Aorta (tissue), 5 donors: Measurements from ENCODE around the gene MEF2A. TPM values are rescaled to one million over a fixed set of nuclear protein-coding genes. Genes with fewer than 3 reads are reported as not detected.

ENCODE experiments used
- ATAC-seq: fragments of 200-7000 bp; cut with Tn5 transposase; one replicate; pipeline ENCODE4 v1.9.1; 2022; ENCODE audit warnings: moderate library complexity; ENCODE audit not compliant: low FRiP score
- DNase-seq, 2 donors: peaks; one replicate each; pipeline ENCODE4 v3.0.0-alpha.2; 2020
- H3K27ac ChIP-seq, 2 donors: one replicate each; pipeline ENCODE4 v1.5.1; 2013; ENCODE audit warnings: low read length in 2 of 2, mild to moderate bottlenecking in 2 of 2, moderate library complexity in 2 of 2, control low read depth in 1 of 2, inconsistent platforms in 1 of 2, low read depth in 1 of 2
- H3K27me3 ChIP-seq, 2 donors: one replicate each; pipeline ENCODE4 v1.6.1; 2013; ENCODE audit warnings: control low read depth in 1 of 2, low read length in 1 of 2, mild to moderate bottlenecking in 1 of 2, moderate library complexity in 1 of 2; ENCODE audit not compliant: insufficient read depth in 2 of 2, control insufficient read depth in 1 of 2
- H3K36me3 ChIP-seq, 2 donors: one replicate each; pipeline ENCODE4 v1.6.1; 2013; ENCODE audit warnings: control low read depth in 1 of 2, low read length in 1 of 2, mild to moderate bottlenecking in 1 of 2; ENCODE audit not compliant: insufficient read depth in 2 of 2, control insufficient read depth in 1 of 2
- H3K4me1 ChIP-seq, 2 donors: one replicate each; pipeline ENCODE4 v1.6.1; 2013; ENCODE audit warnings: low read length in 2 of 2, control low read depth in 1 of 2, mild to moderate bottlenecking in 1 of 2, moderate library complexity in 1 of 2; ENCODE audit not compliant: insufficient read depth in 2 of 2, control insufficient read depth in 1 of 2
- H3K4me3 ChIP-seq, 2 donors: one replicate each; pipeline ENCODE4 v1.5.1; 2013; ENCODE audit warnings: low read length in 2 of 2, control low read depth in 1 of 2, mild to moderate bottlenecking in 1 of 2
- H3K9me3 ChIP-seq: one replicate; pipeline ENCODE4 v1.6.1; 2013; ENCODE audit warnings: mild to moderate bottlenecking, low read length; ENCODE audit not compliant: control insufficient read depth
- WGBS, 2 donors: extraction: QIAGEN DNeasy Blood & Tissue Kit; methylation state at CpG; one replicate each; pipeline ENCODE4 v1.1.7; 2013; 5-methylcytosine and 5-hydroxymethylcytosine counted together
- intact Hi-C, 2 donors: fragments of 100-400 bp; cut with DNase I; formaldehyde crosslinking; loops; one replicate each; pipeline versions ENCODE4 v1.14.2 to v1.15.0; 2022
- polyA plus RNA-seq, 2 donors: library from polyadenylated mRNA; stranded (reverse); fragments of 200-250 nt; gene quantifications; one replicate each; pipeline ENCODE4 v1.2.3, GENCODE V29; 2013
- total RNA-seq, 2 donors: library from RNA; stranded (reverse); fragmentation: NEBNext Ultra II Directional; extraction: Animal tissue kit (Norgen Biotek cat#: 25700); gene quantifications; one replicate each; pipeline ENCODE4 v1.2.1, GENCODE V29; 2021
- donor health status: healthy with polysubstance abuse.
- donor health status: Bipolar disorder and iron deficiency.
- donor health status: DM: no; HTN: no; CAD: no.
- donor health status: DM: no; HTN: no; CAD: no.
- donor health status: DM: yes; HTN: yes; CAD: no.

MEF2A gene
- total and polyA plus RNA-seq, 4 donors: 27.2 to 160 (median 92.9) TPM

GRCh38 chr15:99586121-99586520 is 20.3 kb downstream of the MEF2A start:
- no peak overlapping the region for H3K4me3 ChIP-seq
- H3K36me3 ChIP-seq: no peaks in the 10 kb centered on the region
- ATAC-seq: no peak
- intact Hi-C loops: no loop called here
- no peaks in the 10 kb centered on the region for H3K4me1 ChIP-seq
- H3K27me3 ChIP-seq: no peaks in the 10 kb centered on the region
- H3K27ac ChIP-seq: no peak overlapping the region
- DNase-seq: no peak
- 96 to 97% methylated on average over 1 of the region's 1 CpG for WGBS, 2 donors
- H3K9me3 ChIP-seq: no peaks in the 10 kb centered on the region

- DNase-seq: no peak
- intact Hi-C loops: no loop called here
- ATAC-seq: no peak
- H3K4me1 ChIP-seq: peaks cover 5% of the 10 kb centered on the region in 2 donors
- no peak overlapping the region for H3K27ac ChIP-seq
- no peaks in the 10 kb centered on the region for H3K9me3 ChIP-seq
- H3K36me3 ChIP-seq: no peaks in the 10 kb centered on the region
- H3K4me3 ChIP-seq: no peak overlapping the region
- H3K27me3 ChIP-seq: no peaks in the 10 kb centered on the region
Measured at GRCh38 chr15:99589801-99590200, 24.0 kb downstream of the MEF2A start.

GRCh38 chr15:99590913-99591646 is 25.3 kb downstream of the MEF2A start:
- intact Hi-C loops: no loop called here
- Histone ChIP-seq H3K9me3 (no peaks in the 10 kb centered on the region), H3K4me3 (no peak overlapping the region), H3K36me3 (no peaks in the 10 kb centered on the region), H3K27ac (no peak overlapping the region), H3K27me3 (no peaks in the 10 kb centered on the region), H3K4me1 (peaks cover 5% of the 10 kb centered on the region in 2 donors)
- no peak for ATAC-seq
- WGBS, 2 donors: 78 to 81% methylated on average over 2 of the region's 2 CpGs
- no peak for DNase-seq

- no peak overlapping the region for H3K27ac ChIP-seq
- peaks cover 5% of the 10 kb centered on the region in 2 donors for H3K4me1 ChIP-seq
- DNase-seq: no peak
- intact Hi-C loops: no loop called here
- no peaks in the 10 kb centered on the region for H3K36me3 ChIP-seq
- 66 to 72% methylated on average over 6 of the region's 6 CpGs for WGBS, 2 donors
- ATAC-seq: no peak
- H3K9me3 ChIP-seq: no peaks in the 10 kb centered on the region
- no peak overlapping the region for H3K4me3 ChIP-seq
- no peaks in the 10 kb centered on the region for H3K27me3 ChIP-seq
Measured at GRCh38 chr15:99592145-99592791, 26.5 kb downstream of the MEF2A start.

GRCh38 chr15:99593070-99593469 is 27.3 kb downstream of the MEF2A start:
- ATAC-seq (no peak), DNase-seq (no peak)
- Histone ChIP-seq H3K36me3 (no peaks in the 10 kb centered on the region), H3K4me3 (no peak overlapping the region), H3K9me3 (no peaks in the 10 kb centered on the region), H3K27me3 (no peaks in the 10 kb centered on the region), H3K27ac (peak overlapping the region in 1 of 2 donors; percentile 11), H3K4me1 (peaks cover 5% of the 10 kb centered on the region in 2 donors)
- intact Hi-C loops: no loop called here
- 89% methylated on average over 6 of the region's 6 CpGs for WGBS, 2 donors

GRCh38 chr15:99594916-99595315 is 29.1 kb downstream of the MEF2A start:
- DNase-seq: no peak
- Histone ChIP-seq H3K27me3 (no peaks in the 10 kb centered on the region), H3K4me1 (peaks cover 5% of the 10 kb centered on the region in 2 donors), H3K4me3 (no peak overlapping the region), H3K9me3 (no peaks in the 10 kb centered on the region), H3K36me3 (no peaks in the 10 kb centered on the region), H3K27ac (no peak overlapping the region)
- intact Hi-C loops: no loop called here
- no peak for ATAC-seq
- WGBS, 2 donors: 92 to 95% methylated on average over 2 of the region's 2 CpGs

- Histone ChIP-seq H3K4me3 (no peak overlapping the region), H3K27me3 (no peaks in the 10 kb centered on the region), H3K27ac (no peak overlapping the region), H3K4me1 (peaks cover 0 to 6% of the 10 kb centered on the region in 2 donors), H3K9me3 (no peaks in the 10 kb centered on the region), H3K36me3 (no peaks in the 10 kb centered on the region)
- ATAC-seq (no peak), DNase-seq (no peak)
- intact Hi-C loops: no loop called here
- WGBS, 2 donors: 96 to 98% methylated on average over 3 of the region's 3 CpGs
Measured at GRCh38 chr15:99598296-99598695, 32.5 kb downstream of the MEF2A start.

- intact Hi-C loops: no loop called here
- H3K9me3 ChIP-seq: no peaks in the 10 kb centered on the region
Measured at GRCh38 chr15:99603828-99604227, 38.0 kb downstream of the MEF2A start.

GRCh38 chr15:99604865-99605264 is 39.1 kb downstream of the MEF2A start:
- ATAC-seq: no peak
- Histone ChIP-seq H3K27me3 (no peaks in the 10 kb centered on the region), H3K36me3 (no peaks in the 10 kb centered on the region), H3K27ac (no peak overlapping the region), H3K4me3 (no peak overlapping the region), H3K4me1 (peaks cover 0 to 3% of the 10 kb centered on the region in 2 donors), H3K9me3 (no peaks in the 10 kb centered on the region)
- intact Hi-C loops: no loop called here
- WGBS, 2 donors: 86 to 89% methylated on average over 6 of the region's 6 CpGs
- DNase-seq: no peak

More at GRCh38 chr15:99603828-99604227, 38.0 kb downstream of the MEF2A start:
- 90 to 97% methylated on average over 1 of the region's 1 CpG for WGBS, 2 donors
- Histone ChIP-seq H3K27ac (no peak overlapping the region), H3K36me3 (no peaks in the 10 kb centered on the region), H3K27me3 (no peaks in the 10 kb centered on the region), H3K4me3 (no peak overlapping the region), H3K4me1 (peaks cover 0 to 3% of the 10 kb centered on the region in 2 donors)
- ATAC-seq (no peak), DNase-seq (no peak)
